Measurements from ENCODE around the gene ZNF106. TPM values are rescaled to one million over a fixed set of nuclear protein-coding genes. Genes with fewer than 3 reads are reported as not detected.
A peak's percentile ranks its signal among the peaks of the same experiment; 100 is the strongest.

Gene ZNF106
- total RNA-seq, 4 donors from 2014 or later, result 54.5 to 92.9 (median 63.9) TPM

- H3K4me3 ChIP-seq, result peak overlapping the region; percentile 57 to 84 (median 70)
- no peaks in the 10 kb centered on the region for H3K36me3 ChIP-seq
- H3K4me1 ChIP-seq, result peaks cover 0 to 60% (median 35%) of the 10 kb centered on the region in 4 donors
- no peak for TF ChIP-seq POLR2A (IDR thresholded peaks at IDR 0.05)
- peak in 1 of 2 donors; percentile 81 for TF ChIP-seq EP300 (IDR thresholded peaks at IDR 0.05)
- no peak for TF ChIP-seq CTCF (IDR thresholded peaks at IDR 0.05)
- H3K9me3 ChIP-seq, result no peaks in the 10 kb centered on the region
- DNase-seq (ENCODE audit: low spot score in 2 of 2), result peak in 1 of 2 donors; percentile 75
- H3K27me3 ChIP-seq, result no peaks in the 10 kb centered on the region
- peak overlapping the region; percentile 88 to 96 (median 92) for H3K27ac ChIP-seq
- WGBS, 2 donors, result 1 to 2% methylated on average over 10 of the region's 10 CpGs
Measured at GRCh38 chr15:42494998-42495360, 4.0 kb upstream of the ZNF106 start.

- no peaks in the 10 kb centered on the region for H3K27me3 ChIP-seq
- no peaks in the 10 kb centered on the region for H3K9me3 ChIP-seq
- H3K4me3 ChIP-seq, result no peak overlapping the region
- peak overlapping the region in 2 of 4 donors; percentile 30 to 88 for H3K27ac ChIP-seq
- no peaks in the 10 kb centered on the region for H3K36me3 ChIP-seq
- no peak for DNase-seq (ENCODE audit: low spot score in 2 of 2)
- no peak for TF ChIP-seq POLR2A (IDR thresholded peaks at IDR 0.05)
- no peak for TF ChIP-seq EP300 (IDR thresholded peaks at IDR 0.05)
- TF ChIP-seq CTCF (IDR thresholded peaks at IDR 0.05), result no peak
- 82% methylated on average over 1 of the region's 1 CpG for WGBS, 2 donors
- H3K4me1 ChIP-seq, result peaks cover 0 to 60% (median 30%) of the 10 kb centered on the region in 4 donors
Measured at GRCh38 chr15:42493679-42494078, 2.7 kb upstream of the ZNF106 start.

GRCh38 chr15:42491539-42492225, 741 bp upstream of the ZNF106 start:
- TF ChIP-seq CTCF (IDR thresholded peaks at IDR 0.05), result no peak
- no peak for TF ChIP-seq POLR2A (IDR thresholded peaks at IDR 0.05)
- TF ChIP-seq EP300 (IDR thresholded peaks at IDR 0.05), result no peak
- H3K36me3 ChIP-seq, result no peaks in the 10 kb centered on the region
- peak overlapping the region; percentile 78 to 94 (median 82) for H3K4me3 ChIP-seq
- H3K27me3 ChIP-seq, result no peaks in the 10 kb centered on the region
- peaks cover 0 to 54% (median 26%) of the 10 kb centered on the region in 4 donors for H3K4me1 ChIP-seq
- WGBS, 2 donors, result 85 to 87% methylated on average over 18 of the region's 18 CpGs
- no peaks in the 10 kb centered on the region for H3K9me3 ChIP-seq
- peak overlapping the region; percentile 86 to 97 (median 94) for H3K27ac ChIP-seq
- no peak for DNase-seq (ENCODE audit: low spot score in 2 of 2)

GRCh38 chr15:42490291-42490670, 660 bp downstream of the ZNF106 start:
- peak overlapping the region; percentile 78 to 94 (median 82) for H3K4me3 ChIP-seq
- DNase-seq (ENCODE audit: low spot score in 2 of 2), result no peak
- H3K27me3 ChIP-seq, result no peaks in the 10 kb centered on the region
- no peak for TF ChIP-seq CTCF (IDR thresholded peaks at IDR 0.05)
- TF ChIP-seq EP300 (IDR thresholded peaks at IDR 0.05), result no peak
- TF ChIP-seq POLR2A (IDR thresholded peaks at IDR 0.05), result no peak
- no peaks in the 10 kb centered on the region for H3K9me3 ChIP-seq
- H3K36me3 ChIP-seq, result no peaks in the 10 kb centered on the region
- H3K27ac ChIP-seq, result peak overlapping the region; percentile 86 to 97 (median 94)
- H3K4me1 ChIP-seq, result peaks cover 0 to 47% (median 20%) of the 10 kb centered on the region in 4 donors
- WGBS, 2 donors, result 4 to 5% methylated on average over 11 of the region's 11 CpGs

- no peak for TF ChIP-seq POLR2A (IDR thresholded peaks at IDR 0.05)
- TF ChIP-seq CTCF (IDR thresholded peaks at IDR 0.05), result no peak
- TF ChIP-seq EP300 (IDR thresholded peaks at IDR 0.05), result no peak
- WGBS, 2 donors, result 89 to 93% methylated on average over 1 of the region's 1 CpG
- H3K9me3 ChIP-seq, result peaks cover 0 to 5% (median 0%) of the 10 kb centered on the region in 4 donors
- DNase-seq (ENCODE audit: low spot score in 2 of 2), result no peak
- H3K27me3 ChIP-seq, result no peaks in the 10 kb centered on the region
- no peak overlapping the region for H3K4me3 ChIP-seq
- H3K36me3 ChIP-seq, result peaks cover 0 to 9% (median 0%) of the 10 kb centered on the region in 3 donors
- peaks cover 0 to 12% (median 0%) of the 10 kb centered on the region in 4 donors for H3K4me1 ChIP-seq
- no peak overlapping the region for H3K27ac ChIP-seq
Measured at GRCh38 chr15:42483677-42484076, 7.3 kb downstream of the ZNF106 start.
